GM19035 (cell line): Measurements from ENCODE around the gene HDHD2.
"Not testable (repeated sequence)": the region's sequence is repeated elsewhere in the genome, so short reads cannot be mapped to it uniquely, and the experiment has no call there.

ENCODE experiments used
- ATAC-seq: cut with Tn5 transposase; IDR thresholded peaks from one replicate; pipeline ENCODE4 v1.9.1; 2021; ENCODE audit not compliant: unreplicated experiment

Gene HDHD2, protein sequence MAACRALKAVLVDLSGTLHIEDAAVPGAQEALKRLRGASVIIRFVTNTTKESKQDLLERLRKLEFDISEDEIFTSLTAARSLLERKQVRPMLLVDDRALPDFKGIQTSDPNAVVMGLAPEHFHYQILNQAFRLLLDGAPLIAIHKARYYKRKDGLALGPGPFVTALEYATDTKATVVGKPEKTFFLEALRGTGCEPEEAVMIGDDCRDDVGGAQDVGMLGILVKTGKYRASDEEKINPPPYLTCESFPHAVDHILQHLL

DNA sequence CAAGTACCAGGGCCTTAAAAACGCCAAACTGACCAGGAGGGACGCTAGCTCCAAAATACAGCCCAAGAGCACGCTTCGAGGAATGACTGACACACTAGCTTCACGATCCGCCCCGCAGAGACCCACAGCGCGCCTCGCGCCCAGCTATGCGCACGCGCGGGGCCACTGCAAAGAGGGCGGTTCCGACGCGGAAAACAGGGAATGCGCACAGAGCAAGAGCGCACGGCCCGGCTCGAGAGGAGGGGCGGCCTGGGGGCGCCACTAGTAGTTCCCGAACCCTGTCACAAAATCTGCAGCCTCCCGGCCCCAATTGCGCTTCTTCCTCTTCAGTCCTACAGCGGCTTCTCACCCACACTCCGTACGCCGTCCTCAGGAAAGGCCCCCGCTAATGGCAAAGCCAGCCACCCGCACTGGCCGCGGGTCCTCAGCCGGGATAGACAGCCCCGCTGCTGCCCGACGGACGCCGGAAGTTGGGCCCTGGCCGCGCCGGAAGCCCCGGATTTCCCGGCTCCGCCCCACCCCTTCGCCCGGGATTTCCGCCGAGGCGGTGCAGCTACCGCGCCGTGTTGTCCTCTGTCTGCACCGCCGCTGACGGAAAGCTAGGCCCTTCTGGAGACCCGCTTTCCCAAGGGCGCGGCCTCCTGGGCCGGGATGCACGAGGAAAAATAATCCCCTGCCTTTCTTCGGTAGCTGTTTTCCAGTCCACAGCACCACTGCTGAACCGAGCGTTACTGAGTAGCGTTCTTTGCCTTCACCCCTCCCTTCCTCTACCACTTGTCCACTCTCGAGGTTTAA is at the start of gene HDHD2:
TSS of gene HDHD2 (minus strand) at position 472 of the 795 bp plus-strand sequence. CDS start 14,061 bp downstream, outside the sequence.
- peak; percentile 86 for ATAC-seq

- ATAC-seq = not testable (repeated sequence)
Observed at GRCh38 chr18:47195961-47196360, 45.7 kb upstream of the HDHD2 start.

- no peak for ATAC-seq
Observed at GRCh38 chr18:47191961-47192360, 41.7 kb upstream of the HDHD2 start.

DNA sequence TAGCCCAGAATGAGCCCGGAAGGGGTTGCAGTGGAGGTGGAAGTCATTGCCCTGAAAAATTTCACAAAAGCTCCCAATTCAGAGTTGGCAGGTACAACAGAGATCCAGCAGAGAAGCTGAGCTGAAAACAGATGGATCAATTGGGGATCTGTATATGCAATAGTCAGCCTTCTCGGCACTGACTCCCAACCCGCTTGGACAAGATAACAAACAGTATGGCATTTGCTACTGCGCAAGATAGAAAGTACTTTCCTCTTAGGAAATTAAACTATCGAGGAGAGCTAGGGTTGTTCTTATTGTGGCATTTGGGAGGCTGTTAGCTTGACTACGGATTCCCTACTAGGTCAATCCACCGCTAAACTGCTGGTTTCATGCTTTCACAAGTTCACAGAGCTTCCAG is 37.4 kb upstream of the HDHD2 start:
- no peak for ATAC-seq

DNA sequence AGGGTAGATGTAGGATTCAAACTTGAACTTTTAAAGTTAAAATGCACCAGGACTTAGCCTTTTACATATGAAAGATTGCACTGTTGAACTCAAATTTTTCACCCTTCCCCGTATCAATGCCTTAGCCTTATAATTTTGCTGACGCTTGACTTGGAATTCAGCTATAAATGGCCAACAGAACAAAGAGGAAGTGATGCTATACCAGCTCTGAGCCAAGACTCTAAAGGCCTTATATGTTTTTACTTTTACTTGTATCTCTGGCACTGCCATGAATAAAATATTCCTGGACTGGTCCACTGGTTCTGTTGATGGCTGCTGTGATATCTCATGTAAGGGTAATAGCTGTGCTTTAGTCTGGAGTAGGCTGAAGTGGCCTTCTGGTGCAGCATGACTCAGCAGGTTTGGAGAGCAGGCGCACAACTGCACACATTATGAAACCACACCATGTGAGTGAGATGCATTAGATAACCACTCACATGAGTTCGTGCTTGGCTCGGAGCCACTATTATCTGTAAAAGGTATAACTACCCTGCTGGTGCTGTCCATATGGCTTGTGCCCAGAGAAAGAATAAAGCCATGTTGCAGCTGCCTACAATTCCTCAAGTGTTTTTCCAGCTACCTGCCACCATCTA is 34.2 kb upstream of the HDHD2 start:
- no peak for ATAC-seq

DNA sequence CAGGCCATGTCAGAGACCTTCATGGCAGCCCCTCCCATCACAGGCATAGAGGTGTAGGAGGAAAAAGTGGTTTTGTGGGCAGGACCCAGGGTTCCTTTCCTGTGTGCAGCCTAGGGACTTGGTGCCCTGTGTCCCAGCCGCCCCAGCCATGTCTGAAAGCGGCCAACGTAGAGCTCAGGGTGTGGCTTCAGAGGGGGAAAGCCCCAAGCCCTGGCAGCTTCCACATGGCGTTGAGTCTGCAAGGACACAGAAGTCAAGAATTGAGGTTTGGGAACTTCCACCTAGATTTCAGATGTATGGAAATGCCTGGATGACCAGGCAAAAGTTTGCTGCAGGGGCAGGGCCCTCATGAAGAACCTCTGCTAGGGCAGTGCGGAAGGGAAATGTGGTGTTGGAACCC is 31.9 kb upstream of the HDHD2 start:
- not testable (repeated sequence) for ATAC-seq

- ATAC-seq = no peak
Observed at GRCh38 chr18:47180765-47181164, 30.5 kb upstream of the HDHD2 start.

DNA sequence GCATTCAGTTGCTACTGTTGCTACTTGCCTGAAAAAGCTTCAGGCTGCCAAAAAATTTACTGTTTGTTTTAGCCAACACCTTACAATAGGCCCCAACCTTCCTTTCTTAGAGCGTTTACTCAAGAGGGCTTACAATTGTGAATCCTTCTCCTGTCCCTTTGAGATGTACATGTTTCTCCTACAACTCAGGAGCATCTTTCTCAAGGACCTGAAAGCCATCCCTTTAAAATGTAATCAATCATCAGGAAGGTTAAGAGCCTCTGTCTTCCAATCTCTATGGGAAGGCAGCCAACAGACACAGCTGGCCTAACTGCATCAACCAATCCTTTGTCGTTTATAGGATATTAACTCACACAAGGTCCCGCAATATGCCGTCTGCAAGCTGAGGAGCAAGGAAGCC is 29.2 kb upstream of the HDHD2 start:
- no peak for ATAC-seq

GRCh38 chr18:47175898-47176575 is 25.7 kb upstream of the HDHD2 start, which contains the start of gene IER3IP1:
TSS of gene IER3IP1 (minus strand) at chr18:47176364. CDS start at chr18:47176277, 87 bp downstream.
- ATAC-seq = peak; percentile 88

DNA sequence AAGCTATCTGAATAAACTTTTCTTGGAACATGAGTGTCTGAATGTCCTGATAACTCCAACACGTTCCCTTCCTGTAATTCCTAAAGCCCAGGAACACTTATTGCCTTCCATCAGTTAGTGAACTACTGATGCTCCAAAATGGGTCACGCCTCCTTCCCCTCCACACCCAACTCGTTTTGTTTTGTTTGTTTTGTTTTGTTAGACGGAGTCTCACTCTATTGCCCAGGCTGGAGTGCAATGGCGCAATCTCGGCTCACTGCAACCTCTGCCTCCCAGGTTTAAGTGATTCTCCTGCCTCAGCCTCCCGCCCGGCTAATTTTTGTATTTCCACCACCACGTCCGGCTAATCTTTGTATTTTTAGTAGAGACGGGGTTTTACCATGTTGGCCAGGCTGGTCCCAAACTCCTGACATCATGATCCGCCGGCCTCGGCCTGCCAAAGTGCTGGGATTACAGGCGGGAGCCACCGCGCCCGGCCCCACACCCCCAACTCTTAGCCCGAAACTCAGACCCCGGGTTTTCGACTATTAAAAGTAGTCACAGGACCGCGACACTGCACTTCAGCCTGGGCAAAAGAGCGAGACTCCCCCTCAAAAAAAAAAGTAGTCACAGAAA is 25.1 kb upstream of the HDHD2 start:
- peak; percentile 17 for ATAC-seq

DNA sequence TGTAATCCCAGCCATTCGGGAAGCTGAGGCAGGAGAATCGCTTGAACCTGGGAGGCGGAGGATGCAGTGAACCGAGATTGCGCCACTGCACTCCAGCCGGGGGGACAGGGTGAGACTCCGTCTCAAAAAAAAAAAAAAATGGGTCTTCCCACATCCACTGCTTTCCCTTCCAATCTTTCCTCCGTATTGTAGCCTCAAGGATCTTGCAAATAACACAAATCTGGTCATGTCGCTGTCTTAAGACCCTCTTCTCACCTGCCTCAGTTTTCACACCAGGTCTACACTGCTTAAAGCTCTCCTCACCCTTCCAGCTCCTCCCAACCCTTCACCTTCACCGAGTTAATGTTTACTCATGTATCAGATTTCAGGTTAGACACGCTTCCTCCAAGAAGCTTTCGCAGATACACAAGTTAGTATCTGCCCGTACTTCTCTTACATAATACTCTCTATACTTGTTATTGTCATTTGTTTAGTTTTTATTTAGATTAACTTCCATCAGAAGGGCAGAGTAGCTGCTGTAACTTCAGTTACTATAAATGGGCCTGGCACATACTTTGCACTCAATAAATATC is 24.3 kb upstream of the HDHD2 start:
- ATAC-seq = no peak

GRCh38 chr18:47172476-47172875 is 22.2 kb upstream of the HDHD2 start:
- ATAC-seq = no peak

- no peak for ATAC-seq
Observed at GRCh38 chr18:47168913-47169312, 18.6 kb upstream of the HDHD2 start.

DNA sequence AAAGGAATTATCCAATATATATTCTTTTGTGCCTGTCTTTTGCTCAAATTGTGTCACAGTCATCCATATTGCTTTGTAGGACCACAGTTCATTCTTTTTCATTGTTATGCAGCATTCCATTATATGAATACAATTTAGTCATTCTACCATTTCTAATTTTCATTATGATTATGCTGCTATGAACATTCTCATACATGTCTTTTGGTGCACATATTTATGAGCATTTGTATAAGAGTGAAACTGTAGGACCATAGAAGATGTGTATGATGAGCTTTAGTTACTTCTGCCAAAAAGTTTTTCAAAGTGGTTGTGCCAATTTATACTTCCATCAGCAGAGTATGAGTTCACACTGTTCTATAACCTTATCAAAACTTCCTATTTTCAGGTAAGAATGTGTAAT is 18.2 kb upstream of the HDHD2 start:
- no peak for ATAC-seq

DNA sequence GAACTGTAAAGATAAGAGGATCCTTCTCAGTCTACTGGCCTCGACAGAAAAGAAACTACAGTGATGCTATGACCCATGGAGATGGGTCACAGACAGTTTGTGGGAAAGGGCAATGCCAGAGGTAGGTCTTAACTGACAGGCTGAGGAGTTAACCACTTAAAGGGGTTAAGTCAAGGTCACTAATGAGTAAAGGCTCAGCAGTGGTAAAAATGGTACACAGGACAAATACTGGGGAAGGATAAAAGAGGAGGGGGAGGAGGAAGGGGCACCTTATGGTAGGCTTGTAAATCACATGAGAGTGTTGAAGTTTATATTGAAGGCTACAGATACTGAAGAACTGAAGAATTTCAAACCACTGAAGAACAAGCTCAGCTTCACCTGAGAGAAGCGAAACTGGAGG is 16.0 kb upstream of the HDHD2 start:
- ATAC-seq = no peak

- ATAC-seq = peak; percentile 71
Observed at GRCh38 chr18:47163241-47163640, 12.9 kb upstream of the HDHD2 start.

GRCh38 chr18:47160256-47160655 is 10.0 kb upstream of the HDHD2 start:
- ATAC-seq = no peak

GRCh38 chr18:47158404-47158803 is 8.1 kb upstream of the HDHD2 start:
- ATAC-seq = not testable (repeated sequence)

- no peak for ATAC-seq
Observed at GRCh38 chr18:47151439-47151838, 1.1 kb upstream of the HDHD2 start.

GRCh38 chr18:47150824-47151366 is 595 bp upstream of the HDHD2 start:
- ATAC-seq = peak; percentile 13
